Endothelial cell of umbilical vein (primary cell): Measurements from ENCODE around the gene CAMK2D. TPM values are rescaled to one million over a fixed set of nuclear protein-coding genes. Genes with fewer than 3 reads are reported as not detected.

ENCODE experiments used
- BruUV-seq: library from RNA; stranded (reverse); fragments of 400-500 nt; replicated peaks from 2 replicates; lab custom pipeline; 2021; lab: Mats Ljungman, UMichigan
- CTCF ChIA-PET: fragments of 300-600, 350-600 bp; sonication (Branson Sonifier 250); formaldehyde crosslinking; loops from one replicate; lab custom pipeline; 2021; ENCODE audit warnings: antibody characterized with exemption, inconsistent platforms; lab: Charles Lee
- POLR2A ChIA-PET: fragments of 300-600, 350-600 bp; sonication (Branson Sonifier 250); formaldehyde crosslinking; loops from one replicate; lab custom pipeline; 2021; ENCODE audit warnings: antibody characterized with exemption, inconsistent platforms; lab: Charles Lee
- DNase-seq: peaks from one replicate; pipeline ENCODE4 v3.0.0-alpha.2; 2011; ENCODE audit warnings: low read depth, low spot score
- FAIRE-seq: peaks from 2 replicates; lab custom pipeline; 2011; peaks lifted over from hg19 to GRCh38; lab: Jason Lieb, UNC
- H2AFZ ChIP-seq: 2 replicates; pipeline ENCODE4 v1.6.0; 2012; ENCODE audit warnings: low read depth, low read length, control low read depth, inconsistent platforms
- H3K27ac ChIP-seq: 2 replicates; pipeline ENCODE4 v1.5.1; 2011; ENCODE audit warnings: low read depth, mild to moderate bottlenecking, control low read depth, low read length, moderate library complexity; ENCODE audit not compliant: insufficient read depth
- H3K27me3 ChIP-seq, 2 experiments: 2 replicates each; pipeline versions ENCODE4 v1.6.0 to v1.6.1; 2011; ENCODE audit warnings: low read length in 2 of 2, mixed read lengths in 1 of 2; ENCODE audit not compliant: control insufficient read depth in 2 of 2, insufficient read depth in 2 of 2
- H3K36me3 ChIP-seq, 2 experiments: 2 replicates in 1 of 2; 3 replicates in 1 of 2; pipeline ENCODE4 v1.5.1; 2011; ENCODE audit warnings: low read length in 2 of 2, mild to moderate bottlenecking in 1 of 2, moderate library complexity in 1 of 2; ENCODE audit not compliant: control insufficient read depth in 2 of 2, insufficient read depth in 2 of 2; ENCODE audit errors: extremely low read depth in 1 of 2
- H3K4me1 ChIP-seq: 3 replicates; pipeline ENCODE4 v1.5.1; 2011; ENCODE audit warnings: mild to moderate bottlenecking, low read length; ENCODE audit not compliant: control insufficient read depth, insufficient read depth; ENCODE audit errors: extremely low read depth
- H3K4me2 ChIP-seq: 2 replicates; pipeline ENCODE4 v1.6.1; 2011; ENCODE audit warnings: low read length, control low read depth, mixed read lengths; ENCODE audit not compliant: insufficient read depth
- H3K4me3 ChIP-seq, 3 experiments: fragments of 200-600 bp in 1 of 3; sonication (generic), shearing (Covaris generic) in 1 of 3; replicated peaks in 1 of 3; 2 replicates each; pipeline ENCODE4 v1.5.1; 2011 to 2016; ENCODE audit warnings: control low read depth in 3 of 3, low read length in 3 of 3, mild to moderate bottlenecking in 2 of 3, inconsistent platforms in 1 of 3, low read depth in 1 of 3, moderate library complexity in 1 of 3; ENCODE audit not compliant: insufficient read depth in 1 of 3
- H3K79me2 ChIP-seq: 2 replicates; pipeline ENCODE4 v1.6.0; 2012; ENCODE audit warnings: low read length, inconsistent platforms; ENCODE audit not compliant: control insufficient read depth, insufficient read depth
- H3K9ac ChIP-seq: replicated peaks from 2 replicates; pipeline ENCODE3; 2011; ENCODE audit warnings: low read length, control low read depth; ENCODE audit not compliant: insufficient read depth; ENCODE audit errors: extremely low read depth
- H3K9me1 ChIP-seq: replicated peaks from 3 replicates; pipeline ENCODE4 v1.6.0; 2011; ENCODE audit warnings: mild to moderate bottlenecking, low read length; ENCODE audit not compliant: control insufficient read depth, insufficient read depth; ENCODE audit errors: extremely low read depth
- H3K9me3 ChIP-seq: replicated peaks from 2 replicates; pipeline ENCODE4 v1.5.1; 2012; ENCODE audit warnings: low read length, inconsistent platforms; ENCODE audit not compliant: control insufficient read depth, insufficient read depth
- H4K20me1 ChIP-seq: replicated peaks from 2 replicates; pipeline ENCODE3; 2011; ENCODE audit warnings: mild to moderate bottlenecking, low read length; ENCODE audit not compliant: control insufficient read depth, insufficient read depth; ENCODE audit errors: extremely low read depth
- CTCF ChIP-seq, 2 donors: IDR thresholded peaks; 1 replicate in 1 of 2; 2 replicates in 1 of 2; pipeline ENCODE4 v1.5.1; 2011; ENCODE audit warnings: low read length in 2 of 2, mild to moderate bottlenecking in 2 of 2, moderate library complexity in 2 of 2, control low read depth in 1 of 2, inconsistent platforms in 1 of 2, low read depth in 1 of 2; ENCODE audit not compliant: insufficient read depth in 1 of 2; ENCODE audit errors: extremely low read depth in 1 of 2
- EZH2 ChIP-seq: IDR thresholded peaks from 2 replicates; pipeline ENCODE4 v1.6.1; 2012; ENCODE audit warnings: borderline replicate concordance, low read depth, mild to moderate bottlenecking, moderate library complexity, low read length, inconsistent platforms; ENCODE audit not compliant: severe bottlenecking
- FOS ChIP-seq: IDR thresholded peaks from 2 replicates; pipeline ENCODE4 v1.6.1; 2011; ENCODE audit warnings: mild to moderate bottlenecking, low read length, moderate library complexity, borderline replicate concordance; ENCODE audit not compliant: insufficient read depth
- GATA2 ChIP-seq: IDR thresholded peaks from 2 replicates; pipeline ENCODE4 v1.7.0; 2011; ENCODE audit warnings: low read depth, mild to moderate bottlenecking, moderate library complexity, mixed read lengths, low read length; ENCODE audit not compliant: insufficient read length, insufficient read depth
- JUN ChIP-seq: IDR thresholded peaks from 2 replicates; pipeline ENCODE4 v1.6.1; 2011; ENCODE audit warnings: borderline replicate concordance, low read depth; ENCODE audit not compliant: insufficient read length, insufficient read depth
- MYC ChIP-seq: IDR thresholded peaks from one replicate; pipeline ENCODE4 v1.6.1; 2011; ENCODE audit warnings: mild to moderate bottlenecking, low read depth, low read length
- POLR2A ChIP-seq: IDR thresholded peaks from 2 replicates; pipeline ENCODE4 v1.6.1; 2012; ENCODE audit warnings: low read depth, mild to moderate bottlenecking, control low read depth, low read length
- POLR2AphosphoS5 ChIP-seq: IDR thresholded peaks from 2 replicates; pipeline ENCODE4 v1.6.1; 2012; ENCODE audit warnings: low read depth, mild to moderate bottlenecking, control low read depth, low read length, moderate library complexity; ENCODE audit not compliant: insufficient read depth
- dilution Hi-C: fragments of 300-500 bp; cut with MboI; formaldehyde crosslinking; loops from one replicate; pipeline ENCODE4 v1.15.0; 2019; ENCODE audit warnings: low sequenced_read_pairs; ENCODE audit not compliant: extremely low pct_ligation_motif_present
- intact Hi-C: fragments of 100-400 bp; cut with micrococcal nuclease; formaldehyde crosslinking; loops from one replicate; pipeline ENCODE4 v1.10.0; 2022
- polyA plus RNA-seq, 4 experiments: library from polyadenylated mRNA; depleted of rRNA in 3 of 4; stranded (reverse) in 3 of 4; unstranded in 1 of 4; fragments of >200 nt; gene quantifications; 2 replicates each; pipeline versions ENCODE4 v1.2.1 to v1.2.3, GENCODE V29; 2011 to 2012; ENCODE audit warnings: missing spikeins in 1 of 4
- total RNA-seq: library from RNA; stranded (reverse); gene quantifications from 2 replicates; pipeline ENCODE4 v1.2.3, GENCODE V29; 2021
- TF ChIP-seq, protein P1 (sequence below): IDR thresholded peaks from 2 replicates; pipeline ENCODE4 v1.6.1; 2011; ENCODE audit not compliant: insufficient read depth, insufficient read length

The CAMK2D gene
- total and polyA plus RNA-seq, 2 donors (not counting 3 experiments of a cell fraction or from before 2014, with no cell fraction given): 10.4 to 30.7 TPM

DNA sequence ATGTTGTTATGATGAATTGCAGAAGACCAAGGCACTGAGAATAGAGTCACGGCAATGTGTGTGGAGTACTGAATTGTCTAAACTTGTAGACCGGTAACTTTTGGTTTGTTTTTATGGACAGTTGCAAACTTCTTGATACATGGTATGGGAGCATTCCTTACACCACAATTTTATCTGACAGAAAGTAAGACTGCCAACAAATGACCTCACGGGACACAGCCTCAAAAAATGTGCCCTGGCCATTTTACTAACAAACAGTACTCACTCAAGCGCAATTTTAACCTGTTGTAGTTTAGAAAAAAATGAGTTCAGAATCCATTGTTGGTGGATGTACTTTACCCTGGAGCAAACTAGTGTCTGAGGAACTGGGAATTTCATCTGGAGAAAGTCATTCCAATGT is 321.2 kb downstream of the CAMK2D start:
- intact Hi-C loops (no loop called here), dilution Hi-C loops (no loop called here)
- Histone ChIP-seq H3K27ac (no peak overlapping the region), H2AFZ (no peak overlapping the region), H3K9me3 (no peaks in the 10 kb centered on the region), H3K9me1 (no peaks in the 10 kb centered on the region), H3K36me3 (no peaks in the 10 kb centered on the region), H4K20me1 (no peaks in the 10 kb centered on the region), H3K79me2 (no peaks in the 10 kb centered on the region), H3K4me3 (no peak overlapping the region), H3K27me3 (no peaks in the 10 kb centered on the region), H3K4me2 (no peak overlapping the region), H3K9ac (no peak overlapping the region), H3K4me1 (peaks cover 35% of the 10 kb centered on the region)
- CTCF ChIA-PET: interaction anchor here (1.9 kb wide), 1 partner anchor 45 kb away, joined by 4 read pairs; no protein-coding TSS in a partner anchor
- FAIRE-seq: no peak
- no TSS peak for BruUV-seq
- TF ChIP-seq POLR2AphosphoS5 (no peak), JUN (no peak), CTCF (IDR thresholded peaks at IDR 0.05; ENCODE audit: extremely low read depth in 1 of 2, insufficient read depth in 1 of 2, low read depth in 1 of 2, low read length in 2 of 2) (no peak), MYC (no peak)
- DNase-seq: no peak
- POLR2A ChIA-PET: no interaction called here

DNA sequence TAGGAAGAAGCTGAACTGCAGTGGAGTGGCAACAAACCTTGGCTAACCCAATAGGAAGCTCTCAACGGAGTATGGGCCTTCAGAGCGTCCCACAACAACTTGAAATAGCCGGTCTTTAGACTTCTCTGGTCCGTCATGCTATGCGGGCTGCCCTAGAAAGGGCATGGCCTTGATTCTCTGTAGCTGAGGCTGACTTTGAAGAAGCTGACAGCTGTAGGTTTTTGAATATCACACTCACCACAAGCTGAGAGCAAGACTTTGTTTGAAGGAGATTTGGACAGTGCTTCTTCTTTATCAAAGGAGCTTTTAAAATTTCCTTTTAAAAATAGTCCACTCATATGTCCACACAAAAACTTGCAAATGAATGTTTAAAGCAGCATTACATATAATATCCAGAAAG is 322.9 kb downstream of the CAMK2D start:
- ChIA-PET CTCF (interaction anchor here (1.4 kb wide), 1 partner anchor 109 kb away, joined by 3 read pairs; no protein-coding TSS in a partner anchor), POLR2A (no interaction called here)
- no peaks in the 10 kb centered on the region for H3K9me3 ChIP-seq
- no peaks in the 10 kb centered on the region for H4K20me1 ChIP-seq
- intact Hi-C loops (no loop called here), dilution Hi-C loops (no loop called here)
- no peak overlapping the region for H3K27ac ChIP-seq
- peaks cover 22% of the 10 kb centered on the region for H3K4me1 ChIP-seq
- no TSS peak for BruUV-seq
- no peak for DNase-seq
- no peak for FAIRE-seq
- no peak overlapping the region for H3K9ac ChIP-seq
- no peak for TF ChIP-seq FOS
- no peak for TF ChIP-seq CTCF (IDR thresholded peaks at IDR 0.05; ENCODE audit: extremely low read depth in 1 of 2, insufficient read depth in 1 of 2, low read depth in 1 of 2, low read length in 2 of 2)
- TF ChIP-seq JUN: no peak
- no peak for TF ChIP-seq EZH2
- TF ChIP-seq, protein P1, sequence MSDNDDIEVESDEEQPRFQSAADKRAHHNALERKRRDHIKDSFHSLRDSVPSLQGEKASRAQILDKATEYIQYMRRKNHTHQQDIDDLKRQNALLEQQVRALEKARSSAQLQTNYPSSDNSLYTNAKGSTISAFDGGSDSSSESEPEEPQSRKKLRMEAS: no peak
- TF ChIP-seq GATA2: no peak
- TF ChIP-seq MYC: no peak
- no peak for TF ChIP-seq POLR2A
- TF ChIP-seq POLR2AphosphoS5: no peak
- H3K4me3 ChIP-seq: no peak overlapping the region
- no peaks in the 10 kb centered on the region for H3K9me1 ChIP-seq
- no peak overlapping the region for H3K4me2 ChIP-seq
- no peaks in the 10 kb centered on the region for H3K27me3 ChIP-seq
- no peaks in the 10 kb centered on the region for H3K36me3 ChIP-seq
- H3K79me2 ChIP-seq: no peaks in the 10 kb centered on the region
- no peak overlapping the region for H2AFZ ChIP-seq
